Tibial artery (tissue), 4 donors: ENCODE measurements around the gene TAF4B.

Source experiments
- DNase-seq, 2 donors: peaks; one replicate each; pipeline ENCODE4 v3.0.0-alpha.2; 2019
- H3K27ac ChIP-seq, 2 donors: fragments of 200-600 bp; sonication (generic) in 1 of 2; 1 replicate in 1 of 2; 2 replicates in 1 of 2; pipeline ENCODE4 v1.5.1; 2018 to 2019; ENCODE audit warnings: mild to moderate bottlenecking in 1 of 2
- H3K27me3 ChIP-seq, 2 donors: fragments of 200-600 bp; sonication (generic) in 1 of 2; one replicate each; pipeline versions ENCODE4 v1.5.1 to v1.6.0; 2016 to 2019
- H3K36me3 ChIP-seq, 3 donors: fragments of 200-600 bp; sonication (generic) in 2 of 3; one replicate each; pipeline ENCODE4 v1.5.1; 2016 to 2019; ENCODE audit warnings: mild to moderate bottlenecking in 2 of 3
- H3K4me1 ChIP-seq, 4 donors: fragments of 200-600 bp; sonication (generic) in 2 of 4; 1 replicate in 3 of 4; 2 replicates in 1 of 4; pipeline ENCODE4 v1.5.1; 2016 to 2019
- H3K4me3 ChIP-seq, 2 donors: fragments of 200-600 bp; sonication (generic) in 1 of 2; 1 replicate in 1 of 2; 2 replicates in 1 of 2; pipeline ENCODE4 v1.5.1; 2018 to 2019; ENCODE audit warnings: mild to moderate bottlenecking in 2 of 2
- H3K9me3 ChIP-seq, 3 donors: fragments of 200-600 bp; sonication (generic) in 1 of 3; one replicate each; pipeline ENCODE4 v1.5.1; 2016 to 2019
- CTCF ChIP-seq, 2 experiments: fragments of 200-600 bp in 1 of 2; fragments of 450-650 bp in 1 of 2; IDR thresholded peaks; one replicate each; pipeline ENCODE4 v1.5.1; 2017 to 2019; ENCODE audit warnings: antibody characterized with exemption in 2 of 2, mild to moderate bottlenecking in 1 of 2, moderate library complexity in 1 of 2
- intact Hi-C: fragments of 100-400 bp; cut with DNase I; formaldehyde crosslinking; loops from one replicate; pipeline ENCODE4 v1.15.0; 2023; ENCODE audit warnings: low total_unique reads

Gene TAF4B

GRCh38 chr18:26409091-26409490 is 182.8 kb downstream of the TAF4B start:
- Histone ChIP-seq H3K36me3 (no peaks in the 10 kb centered on the region), H3K4me3 (no peak overlapping the region), H3K27ac (no peak overlapping the region), H3K4me1 (no peaks in the 10 kb centered on the region), H3K27me3 (no peaks in the 10 kb centered on the region), H3K9me3 (no peaks in the 10 kb centered on the region)
- TF ChIP-seq CTCF (IDR thresholded peaks at IDR 0.05) = no peak
- DNase-seq = no peak
- intact Hi-C loops = no loop called here

GRCh38 chr18:26414901-26415440 is 188.7 kb downstream of the TAF4B start:
- intact Hi-C loops = no loop called here
- H3K4me1 ChIP-seq = no peaks in the 10 kb centered on the region
- no peaks in the 10 kb centered on the region for H3K36me3 ChIP-seq
- no peak overlapping the region for H3K4me3 ChIP-seq
- H3K9me3 ChIP-seq = no peaks in the 10 kb centered on the region
- H3K27me3 ChIP-seq = no peaks in the 10 kb centered on the region
- no peak overlapping the region for H3K27ac ChIP-seq
- no peak for TF ChIP-seq CTCF (IDR thresholded peaks at IDR 0.05)
- DNase-seq = no peak

- TF ChIP-seq CTCF (IDR thresholded peaks at IDR 0.05) = no peak
- H3K27ac ChIP-seq = no peak overlapping the region
- no peak for DNase-seq
- no peaks in the 10 kb centered on the region for H3K4me1 ChIP-seq
- intact Hi-C loops = no loop called here
- no peak overlapping the region for H3K4me3 ChIP-seq
- H3K27me3 ChIP-seq = no peaks in the 10 kb centered on the region
- no peaks in the 10 kb centered on the region for H3K9me3 ChIP-seq
- H3K36me3 ChIP-seq = no peaks in the 10 kb centered on the region
Observed at GRCh38 chr18:26415631-26416030, 189.4 kb downstream of the TAF4B start.

GRCh38 chr18:26416652-26417150 is 190.5 kb downstream of the TAF4B start:
- no peak for TF ChIP-seq CTCF (IDR thresholded peaks at IDR 0.05)
- no peaks in the 10 kb centered on the region for H3K36me3 ChIP-seq
- DNase-seq = no peak
- no peak overlapping the region for H3K27ac ChIP-seq
- intact Hi-C loops = no loop called here
- H3K9me3 ChIP-seq = no peaks in the 10 kb centered on the region
- H3K4me1 ChIP-seq = no peaks in the 10 kb centered on the region
- H3K27me3 ChIP-seq = no peaks in the 10 kb centered on the region
- H3K4me3 ChIP-seq = no peak overlapping the region

GRCh38 chr18:26417190-26417589 is 190.9 kb downstream of the TAF4B start:
- intact Hi-C loops = no loop called here
- no peak for DNase-seq
- no peaks in the 10 kb centered on the region for H3K27me3 ChIP-seq

More at GRCh38 chr18:26417190-26417589, 190.9 kb downstream of the TAF4B start:
- no peaks in the 10 kb centered on the region for H3K36me3 ChIP-seq
- no peaks in the 10 kb centered on the region for H3K9me3 ChIP-seq
- H3K4me1 ChIP-seq = no peaks in the 10 kb centered on the region
- H3K27ac ChIP-seq = no peak overlapping the region
- H3K4me3 ChIP-seq = no peak overlapping the region
- TF ChIP-seq CTCF (IDR thresholded peaks at IDR 0.05) = no peak
